ENCODE measurements around the gene MGAM2.

DNA sequence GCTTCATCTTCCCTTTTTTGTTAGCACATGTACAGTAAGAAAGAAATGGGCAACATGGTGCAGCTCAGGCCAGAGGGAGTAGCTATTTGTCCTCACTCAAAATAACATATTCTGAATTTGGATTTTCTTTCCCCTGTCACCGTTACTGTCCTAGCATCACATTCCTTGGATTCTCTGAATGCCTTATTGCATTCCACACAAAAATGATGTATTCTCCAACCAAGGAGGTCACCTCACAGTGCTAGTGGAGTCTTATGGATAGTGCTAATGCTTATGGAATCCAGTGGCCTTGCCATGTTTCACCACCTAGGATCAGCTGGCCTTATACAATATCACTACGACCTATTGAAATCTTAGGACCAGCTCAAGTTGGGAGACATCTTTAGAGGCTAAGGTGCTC is 139.2 kb downstream of the MGAM2 start:
- TF ChIP-seq, protein P1, sequence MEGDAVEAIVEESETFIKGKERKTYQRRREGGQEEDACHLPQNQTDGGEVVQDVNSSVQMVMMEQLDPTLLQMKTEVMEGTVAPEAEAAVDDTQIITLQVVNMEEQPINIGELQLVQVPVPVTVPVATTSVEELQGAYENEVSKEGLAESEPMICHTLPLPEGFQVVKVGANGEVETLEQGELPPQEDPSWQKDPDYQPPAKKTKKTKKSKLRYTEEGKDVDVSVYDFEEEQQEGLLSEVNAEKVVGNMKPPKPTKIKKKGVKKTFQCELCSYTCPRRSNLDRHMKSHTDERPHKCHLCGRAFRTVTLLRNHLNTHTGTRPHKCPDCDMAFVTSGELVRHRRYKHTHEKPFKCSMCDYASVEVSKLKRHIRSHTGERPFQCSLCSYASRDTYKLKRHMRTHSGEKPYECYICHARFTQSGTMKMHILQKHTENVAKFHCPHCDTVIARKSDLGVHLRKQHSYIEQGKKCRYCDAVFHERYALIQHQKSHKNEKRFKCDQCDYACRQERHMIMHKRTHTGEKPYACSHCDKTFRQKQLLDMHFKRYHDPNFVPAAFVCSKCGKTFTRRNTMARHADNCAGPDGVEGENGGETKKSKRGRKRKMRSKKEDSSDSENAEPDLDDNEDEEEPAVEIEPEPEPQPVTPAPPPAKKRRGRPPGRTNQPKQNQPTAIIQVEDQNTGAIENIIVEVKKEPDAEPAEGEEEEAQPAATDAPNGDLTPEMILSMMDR (conservative IDR thresholded peaks at IDR 0.05; ENCODE audit: low read depth in 2 of 2) = no peak
- TF ChIP-seq ZNF331 (CRISPR knock-in tag; IDR thresholded peaks at IDR 0.05; ENCODE audit: low read depth) (no peak), CREB1 (CRISPR knock-in tag; IDR thresholded peaks at IDR 0.05; ENCODE audit: low read depth) (no peak)
